Type B pancreatic cell (in vitro differentiated cells): ENCODE data around the gene ATP13A2. TPM values are rescaled to one million over a fixed set of nuclear protein-coding genes. Genes with fewer than 3 reads are reported as not detected.

ENCODE experiments used
- DNase-seq: peaks from one replicate; pipeline ENCODE4 v3.0.0; 2021; ENCODE audit warnings: mixed read lengths; ENCODE audit not compliant: unreplicated experiment; ENCODE audit errors: extremely low spot score
- H3K27ac Mint-ChIP-seq: 2 replicates; pipeline ENCODE4 v1.8.0; 2021; ENCODE audit warnings: mild to moderate bottlenecking, mixed read lengths
- H3K27me3 Mint-ChIP-seq: 2 replicates; pipeline ENCODE4 v1.8.0; 2021; ENCODE audit warnings: mixed read lengths
- H3K36me3 Mint-ChIP-seq: 2 replicates; pipeline ENCODE4 v1.8.0; 2021; ENCODE audit warnings: mixed read lengths
- H3K4me1 Mint-ChIP-seq: one replicate; pipeline ENCODE4 v1.8.0; 2021; ENCODE audit warnings: mixed read lengths; ENCODE audit not compliant: unreplicated experiment
- H3K4me3 Mint-ChIP-seq: 2 replicates; pipeline ENCODE4 v1.8.0; 2021; ENCODE audit warnings: mild to moderate bottlenecking, mixed read lengths
- H3K9me3 Mint-ChIP-seq: 2 replicates; pipeline ENCODE4 v1.8.0; 2021; ENCODE audit warnings: mixed read lengths
- total RNA-seq: library from RNA; stranded (reverse); gene quantifications from 2 replicates; pipeline ENCODE4 v1.2.1, GENCODE V29; 2021; ENCODE audit warnings: low replicate concordance
- TF ChIP-seq, protein P1 (sequence below): fragments of 200-600 bp; sonication (generic); conservative IDR thresholded peaks from 2 replicates; pipeline ENCODE4 v1.5.0; 2021; ENCODE audit warnings: antibody characterized with exemption, mild to moderate bottlenecking

ATP13A2 gene
- total RNA-seq, 1 donor from 2014 or later, result 66.4 TPM

DNA sequence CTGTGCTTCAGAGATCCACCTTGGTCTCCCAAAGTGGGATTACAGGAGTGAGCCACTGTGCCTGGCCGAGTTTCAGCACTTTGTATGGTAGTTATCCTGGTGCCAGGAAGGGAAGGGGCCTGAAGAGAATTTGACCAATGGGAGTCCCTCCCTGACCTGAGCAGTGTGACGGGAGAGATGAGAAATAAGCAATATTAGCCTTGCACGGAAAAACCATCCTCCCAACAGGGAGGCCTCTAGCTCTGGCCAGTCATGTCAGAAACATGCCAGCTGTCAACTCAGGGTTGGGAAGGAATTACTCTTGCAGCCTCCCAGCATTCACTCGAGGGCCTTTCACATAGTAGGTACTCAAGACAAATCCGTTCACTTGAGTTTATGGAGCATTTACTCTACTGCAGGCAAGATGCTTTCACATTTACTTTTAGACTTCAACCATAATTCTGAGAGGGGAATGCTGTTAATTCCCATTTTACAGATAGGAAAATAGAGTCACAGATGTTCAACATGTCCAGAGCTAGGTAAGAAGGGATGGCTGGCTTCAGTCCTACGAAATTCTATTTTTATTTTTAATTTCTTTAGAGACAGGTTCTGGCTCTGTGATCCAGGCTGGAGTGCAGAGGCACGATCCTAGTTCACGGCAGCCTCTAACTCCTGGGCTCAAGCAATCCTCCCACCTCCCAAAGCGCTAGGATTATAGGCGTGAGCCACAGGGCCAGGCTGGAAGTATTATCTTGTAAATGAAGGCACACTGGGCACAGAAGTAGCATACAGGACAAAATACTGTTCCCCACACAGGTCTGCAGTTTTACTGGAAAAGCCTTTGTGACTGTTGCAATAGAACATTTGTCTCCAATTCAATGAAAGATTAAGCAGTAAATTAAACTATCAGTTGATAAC, 3.2 kb upstream of the ATP13A2 start:
- DNase-seq, result no peak
- TF ChIP-seq, protein P1, sequence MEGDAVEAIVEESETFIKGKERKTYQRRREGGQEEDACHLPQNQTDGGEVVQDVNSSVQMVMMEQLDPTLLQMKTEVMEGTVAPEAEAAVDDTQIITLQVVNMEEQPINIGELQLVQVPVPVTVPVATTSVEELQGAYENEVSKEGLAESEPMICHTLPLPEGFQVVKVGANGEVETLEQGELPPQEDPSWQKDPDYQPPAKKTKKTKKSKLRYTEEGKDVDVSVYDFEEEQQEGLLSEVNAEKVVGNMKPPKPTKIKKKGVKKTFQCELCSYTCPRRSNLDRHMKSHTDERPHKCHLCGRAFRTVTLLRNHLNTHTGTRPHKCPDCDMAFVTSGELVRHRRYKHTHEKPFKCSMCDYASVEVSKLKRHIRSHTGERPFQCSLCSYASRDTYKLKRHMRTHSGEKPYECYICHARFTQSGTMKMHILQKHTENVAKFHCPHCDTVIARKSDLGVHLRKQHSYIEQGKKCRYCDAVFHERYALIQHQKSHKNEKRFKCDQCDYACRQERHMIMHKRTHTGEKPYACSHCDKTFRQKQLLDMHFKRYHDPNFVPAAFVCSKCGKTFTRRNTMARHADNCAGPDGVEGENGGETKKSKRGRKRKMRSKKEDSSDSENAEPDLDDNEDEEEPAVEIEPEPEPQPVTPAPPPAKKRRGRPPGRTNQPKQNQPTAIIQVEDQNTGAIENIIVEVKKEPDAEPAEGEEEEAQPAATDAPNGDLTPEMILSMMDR, result no peak
- Mint-ChIP-seq H3K9me3 (no peaks in the 10 kb centered on the region), H3K36me3 (peaks cover 8% of the 10 kb centered on the region), H3K27me3 (no peaks in the 10 kb centered on the region), H3K4me3 (no peak overlapping the region), H3K27ac (no peak overlapping the region), H3K4me1 (peaks cover 11% of the 10 kb centered on the region)

DNA sequence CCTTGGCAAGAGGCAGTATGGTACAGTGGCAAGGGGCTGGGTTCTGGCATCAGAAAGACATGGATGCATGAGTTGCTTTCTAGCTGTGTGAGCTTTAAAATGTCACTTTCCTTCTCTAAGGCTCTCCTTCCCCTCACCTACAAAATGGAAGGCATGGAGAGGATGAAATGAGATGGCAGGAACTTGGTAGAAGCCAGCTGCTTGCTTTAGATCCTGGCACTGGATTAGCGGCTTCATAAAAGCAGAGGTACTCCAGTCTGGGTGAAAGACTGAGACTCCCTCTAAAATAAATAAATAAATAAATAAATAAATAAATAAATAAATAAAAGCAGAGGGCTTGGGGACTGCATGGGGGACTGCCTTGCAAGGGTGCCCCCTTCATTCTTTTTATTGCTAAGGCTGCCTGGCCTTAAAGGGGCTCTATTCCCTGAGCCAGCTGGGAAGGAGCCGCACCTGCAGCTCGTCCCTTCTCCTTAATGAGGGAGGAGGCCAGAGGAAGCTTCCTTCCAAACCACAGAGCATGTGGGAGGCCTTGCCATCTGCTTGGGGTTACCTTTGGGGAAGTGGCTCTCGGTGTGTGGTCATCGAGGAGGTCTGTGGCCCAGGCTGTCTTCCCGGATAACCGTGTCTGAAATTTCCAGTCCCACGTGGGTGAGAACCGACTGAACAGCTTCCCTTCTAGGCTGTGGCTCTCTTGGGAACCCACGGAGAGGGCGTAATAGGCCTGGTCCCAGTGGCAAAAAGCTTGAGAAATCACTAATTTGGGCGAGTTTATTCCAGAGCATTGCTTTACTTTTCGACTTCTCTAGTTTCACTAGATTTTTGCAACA, 2.0 kb upstream of the ATP13A2 start:
- Mint-ChIP-seq H3K27ac (no peak overlapping the region), H3K4me3 (no peak overlapping the region), H3K4me1 (peaks cover 11% of the 10 kb centered on the region), H3K36me3 (peaks cover under 1% of the 10 kb centered on the region), H3K27me3 (no peaks in the 10 kb centered on the region), H3K9me3 (no peaks in the 10 kb centered on the region)
- no peak for DNase-seq
- TF ChIP-seq, protein P1, result no peak

- H3K27ac Mint-ChIP-seq, result no peak overlapping the region
- H3K9me3 Mint-ChIP-seq, result no peaks in the 10 kb centered on the region
- TF ChIP-seq, protein P1, result no peak
- H3K4me3 Mint-ChIP-seq, result no peak overlapping the region
- no peaks in the 10 kb centered on the region for H3K36me3 Mint-ChIP-seq
- no peak for DNase-seq
- no peaks in the 10 kb centered on the region for H3K27me3 Mint-ChIP-seq
- peaks cover 11% of the 10 kb centered on the region for H3K4me1 Mint-ChIP-seq
These were observed 1.2 kb upstream of the ATP13A2 start for GRCh38 chr1:17012775-17013490.

- H3K27me3 Mint-ChIP-seq, result no peaks in the 10 kb centered on the region
- no peak overlapping the region for H3K27ac Mint-ChIP-seq
- H3K36me3 Mint-ChIP-seq, result no peaks in the 10 kb centered on the region
- no peak for DNase-seq
- H3K4me3 Mint-ChIP-seq, result peak overlapping the region; percentile 85
- peaks cover 6% of the 10 kb centered on the region for H3K4me1 Mint-ChIP-seq
- TF ChIP-seq, protein P1, result no peak
- no peaks in the 10 kb centered on the region for H3K9me3 Mint-ChIP-seq
These were observed 663 bp downstream of the ATP13A2 start for GRCh38 chr1:17011092-17011438.

DNA sequence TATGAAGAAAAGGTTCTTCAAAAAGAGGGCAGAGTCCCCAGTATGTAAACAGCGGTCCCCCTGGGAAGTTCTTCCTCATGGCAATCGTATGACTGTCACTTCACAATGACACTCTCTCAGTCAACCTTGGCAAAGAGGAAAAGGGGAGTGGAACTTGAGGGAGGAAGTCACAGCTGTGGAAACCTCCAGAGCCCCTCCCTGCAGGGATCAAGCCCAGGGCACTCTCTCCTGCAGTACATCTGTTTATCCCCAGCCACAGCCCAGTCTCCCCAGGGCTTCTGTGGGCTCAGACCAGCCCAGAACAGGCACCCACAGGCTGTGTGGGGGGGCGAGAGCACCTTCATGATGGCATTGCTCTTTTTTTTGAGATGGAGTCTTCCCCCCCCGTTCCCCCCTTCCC, 2.0 kb downstream of the ATP13A2 start:
- peak overlapping the region; percentile 65 for H3K4me3 Mint-ChIP-seq
- H3K27me3 Mint-ChIP-seq, result no peaks in the 10 kb centered on the region
- H3K36me3 Mint-ChIP-seq, result no peaks in the 10 kb centered on the region
- TF ChIP-seq, protein P1, result no peak
- H3K27ac Mint-ChIP-seq, result no peak overlapping the region
- H3K9me3 Mint-ChIP-seq, result no peaks in the 10 kb centered on the region
- peaks cover 3% of the 10 kb centered on the region for H3K4me1 Mint-ChIP-seq
- no peak for DNase-seq
